Motor neuron (in vitro differentiated cells): Measurements from ENCODE around the gene IL1R2. TPM values are rescaled to one million over a fixed set of nuclear protein-coding genes. Genes with fewer than 3 reads are reported as not detected.
A peak's percentile ranks its signal among the peaks of the same experiment; 100 is the strongest.

Source experiments
- ATAC-seq, 8 experiments: fragments of 200-7000 bp; cut with Tn5 transposase; replicated peaks in 6 of 8; 2 replicates each; pipeline ENCODE4 v1.8.0; 2021; ENCODE audit warnings: mild to moderate bottlenecking in 8 of 8, moderate library complexity in 8 of 8
- H3K27ac ChIP-seq, 2 donors: fragments of 250-450 bp; sonication (Bioruptor Pico); 2 replicates each; pipeline ENCODE4 v1.9.0; 2021; ENCODE audit warnings: antibody characterized with exemption in 2 of 2, mild to moderate bottlenecking in 2 of 2, moderate library complexity in 1 of 2
- H3K4me1 ChIP-seq, 2 donors: fragments of 250-450 bp; sonication (Bioruptor Pico); replicated peaks in 1 of 2; 2 replicates each; pipeline ENCODE4 v1.6.1; 2021; ENCODE audit warnings: antibody characterized with exemption in 2 of 2, mild to moderate bottlenecking in 2 of 2, moderate library complexity in 1 of 2
- H3K4me3 ChIP-seq, 5 donors: fragments of 250-450 bp; sonication (Bioruptor Pico); 2 replicates each; pipeline ENCODE4 v1.9.0; 2021; ENCODE audit warnings: antibody characterized with exemption in 5 of 5, mild to moderate bottlenecking in 5 of 5, moderate library complexity in 4 of 5
- WGBS, 10 experiments: fragments of 450-650 bp; shearing (Covaris generic); methylation state at CpG; one replicate each; pipeline ENCODE4 v1.0.0; 2022; 5-methylcytosine and 5-hydroxymethylcytosine counted together
- in situ Hi-C, 9 experiments: fragments of 400-800 bp; cut with MboI; loops; one replicate each; pipeline ENCODE4 v1.15.0; 2021; ENCODE audit warnings: low sequenced_read_pairs in 9 of 9, low pct_unique_long_range_greater_than_20kb in 2 of 9; ENCODE audit not compliant: unreplicated experiment in 9 of 9
- total RNA-seq, 8 experiments: library from RNA; unstranded; fragments of 300-600 nt; gene quantifications; 2 replicates each; pipeline versions ENCODE4 v1.2.3 to v1.2.4, GENCODE V29; 2022

IL1R2 gene
- total RNA-seq, 8 experiments from 2014 or later = 0.23 to 0.58 (median 0.49) TPM; not detected in 4

- in situ Hi-C loops = loop anchor here in 1 of 9 experiments (25.0 kb wide), 1 partner anchor 120 kb away; no protein-coding TSS in a partner anchor
- ATAC-seq = no peak
- Histone ChIP-seq H3K4me1 (no peaks in the 10 kb centered on the region), H3K27ac (no peak overlapping the region), H3K4me3 (no peak overlapping the region)
- 25 to 100% (median 78%) methylated on average over 2 to 4 of the region's 4 CpGs for WGBS, 10 experiments
Measured at GRCh38 chr2:102042196-102043081, 50.7 kb downstream of the IL1R2 start.

GRCh38 chr2:102043560-102043959, 51.8 kb downstream of the IL1R2 start:
- WGBS, 10 experiments = 80 to 100% (median 88%) methylated on average over 1 of the region's 1 CpG; no CpG with 5 or more reads in 5 of the 10 experiments
- Histone ChIP-seq H3K4me1 (no peaks in the 10 kb centered on the region), H3K27ac (no peak overlapping the region), H3K4me3 (no peak overlapping the region)
- ATAC-seq = no peak
- in situ Hi-C loops = loop anchor here in 1 of 9 experiments (25.0 kb wide), 1 partner anchor 119 kb away; no protein-coding TSS in a partner anchor

GRCh38 chr2:102044235-102044896, 52.6 kb downstream of the IL1R2 start:
- ATAC-seq = peak in 2 of 8 experiments; percentile 15 to 50

GRCh38 chr2:102044967-102045489, 53.3 kb downstream of the IL1R2 start:
- ATAC-seq = no peak
- in situ Hi-C loops = loop anchor here in 1 of 9 experiments (25.0 kb wide), 1 partner anchor 117 kb away; no protein-coding TSS in a partner anchor
- no peak overlapping the region for H3K27ac ChIP-seq
- H3K4me3 ChIP-seq = no peak overlapping the region
- peaks cover 0 to 5% of the 10 kb centered on the region in 2 donors for H3K4me1 ChIP-seq
- WGBS, 10 experiments = 60 to 100% (median 86%) methylated on average over 1 to 2 of the region's 2 CpGs; no CpG with 5 or more reads in 5 of the 10 experiments

More at GRCh38 chr2:102044235-102044896, 52.6 kb downstream of the IL1R2 start:
- Histone ChIP-seq H3K4me1 (peaks cover 0 to 5% of the 10 kb centered on the region in 2 donors), H3K4me3 (no peak overlapping the region), H3K27ac (no peak overlapping the region)
- in situ Hi-C loops = loop anchor here in 1 of 9 experiments (25.0 kb wide), 1 partner anchor 118 kb away; no protein-coding TSS in a partner anchor
- 40 to 100% (median 89%) methylated on average over 1 of the region's 1 CpG; no CpG with 5 or more reads in 4 of the 10 experiments for WGBS, 10 experiments

GRCh38 chr2:102045697-102046096, 53.9 kb downstream of the IL1R2 start:
- peaks cover under 1 to 5% of the 10 kb centered on the region in 2 donors for H3K4me1 ChIP-seq
- H3K4me3 ChIP-seq = no peak overlapping the region
- in situ Hi-C loops = loop anchor here in 1 of 9 experiments (25.0 kb wide), 1 partner anchor 117 kb away; no protein-coding TSS in a partner anchor
- no peak for ATAC-seq
- WGBS, 10 experiments = 60 to 86% (median 72%) methylated on average over 1 to 3 of the region's 6 CpGs; no CpG with 5 or more reads in 6 of the 10 experiments
- H3K27ac ChIP-seq = no peak overlapping the region

- no peak for ATAC-seq
- Histone ChIP-seq H3K27ac (no peak overlapping the region), H3K4me3 (no peak overlapping the region), H3K4me1 (peaks cover 4 to 5% of the 10 kb centered on the region in 2 donors)
- 53 to 98% (median 84%) methylated on average over 2 to 8 of the region's 9 CpGs; no CpG with 5 or more reads in 2 of the 10 experiments for WGBS, 10 experiments
- in situ Hi-C loops = loop anchor here in 1 of 9 experiments (25.0 kb wide), 1 partner anchor 116 kb away; no protein-coding TSS in a partner anchor
Measured at GRCh38 chr2:102046135-102046986, 54.6 kb downstream of the IL1R2 start.

- in situ Hi-C loops = loop anchor here in 1 of 9 experiments (25.0 kb wide), 1 partner anchor 114 kb away; no protein-coding TSS in a partner anchor
- peaks cover 4 to 5% of the 10 kb centered on the region in 2 donors for H3K4me1 ChIP-seq
- H3K4me3 ChIP-seq = no peak overlapping the region
- H3K27ac ChIP-seq = no peak overlapping the region
- 20 to 100% (median 77%) methylated on average over 1 to 6 of the region's 8 CpGs; no CpG with 5 or more reads in 3 of the 10 experiments for WGBS, 10 experiments
- ATAC-seq = peak in 1 of 8 experiments; percentile 15
Measured at GRCh38 chr2:102048465-102048864, 56.7 kb downstream of the IL1R2 start.

- H3K4me1 ChIP-seq = peaks cover 4 to 5% of the 10 kb centered on the region in 2 donors
- H3K4me3 ChIP-seq = no peak overlapping the region
- WGBS, 10 experiments = 0 to 100% (median 68%) methylated on average over 1 to 10 of the region's 10 CpGs
- peak in 2 of 8 experiments; percentile 71 to 86 for ATAC-seq
- in situ Hi-C loops = loop anchor here in 1 of 9 experiments (25.0 kb wide), 1 partner anchor 112 kb away; no protein-coding TSS in a partner anchor
- H3K27ac ChIP-seq = no peak overlapping the region
Measured at GRCh38 chr2:102049756-102050443, 58.1 kb downstream of the IL1R2 start.

GRCh38 chr2:102050854-102051391, 59.2 kb downstream of the IL1R2 start:
- Histone ChIP-seq H3K27ac (no peak overlapping the region), H3K4me3 (no peak overlapping the region), H3K4me1 (peaks cover 4 to 5% of the 10 kb centered on the region in 2 donors)
- ATAC-seq = no peak
- WGBS, 10 experiments = 0 to 100% (median 66%) methylated on average over 1 to 7 of the region's 7 CpGs; no CpG with 5 or more reads in 2 of the 10 experiments
- in situ Hi-C loops = no loop called here

- in situ Hi-C loops = no loop called here
- WGBS, 10 experiments = 23 to 100% (median 79%) methylated on average over 2 to 7 of the region's 7 CpGs
- H3K4me1 ChIP-seq = peaks cover 4 to 7% of the 10 kb centered on the region in 2 donors
- no peak overlapping the region for H3K4me3 ChIP-seq
- ATAC-seq = peak in 1 of 8 experiments; percentile 54
- no peak overlapping the region for H3K27ac ChIP-seq
Measured at GRCh38 chr2:102051692-102052277, 60.0 kb downstream of the IL1R2 start.

GRCh38 chr2:102052365-102052764, 60.6 kb downstream of the IL1R2 start:
- 0 to 100% (median 80%) methylated on average over 1 to 4 of the region's 4 CpGs; no CpG with 5 or more reads in 1 of the 10 experiments for WGBS, 10 experiments
- Histone ChIP-seq H3K4me1 (peaks cover 6 to 13% of the 10 kb centered on the region in 2 donors), H3K27ac (no peak overlapping the region), H3K4me3 (no peak overlapping the region)
- ATAC-seq = no peak
- in situ Hi-C loops = no loop called here
